ENCODE measurements around the gene INPPL1.

DNA sequence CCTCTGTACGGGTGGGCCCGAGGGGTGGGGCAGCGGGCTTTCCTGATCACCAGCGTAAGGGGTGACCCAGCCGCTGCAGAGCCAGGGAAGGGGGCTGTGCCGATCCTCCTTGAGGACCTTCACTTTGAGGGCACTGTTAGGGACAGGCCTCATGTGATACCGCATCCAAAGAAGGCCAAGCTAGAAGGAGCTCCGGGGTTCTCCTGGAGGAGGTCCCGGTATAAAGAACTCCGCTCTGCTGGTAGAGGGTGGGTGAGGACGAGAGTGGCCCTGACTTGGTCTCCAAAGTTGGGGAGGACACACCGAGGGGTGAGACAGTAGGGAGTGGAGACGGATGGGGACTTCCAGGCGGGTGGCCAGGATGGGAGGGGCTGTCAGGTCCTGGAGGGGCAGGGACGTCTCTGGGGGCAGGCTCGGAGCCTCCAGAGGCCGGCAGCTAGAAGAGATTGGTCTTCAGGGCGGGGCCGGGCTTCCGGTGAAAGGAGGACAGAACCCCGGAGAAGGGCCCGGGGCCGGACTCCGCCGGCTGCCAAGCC is 14.8 kb downstream of the INPPL1 start:
- TF ChIP-seq, protein P1, sequence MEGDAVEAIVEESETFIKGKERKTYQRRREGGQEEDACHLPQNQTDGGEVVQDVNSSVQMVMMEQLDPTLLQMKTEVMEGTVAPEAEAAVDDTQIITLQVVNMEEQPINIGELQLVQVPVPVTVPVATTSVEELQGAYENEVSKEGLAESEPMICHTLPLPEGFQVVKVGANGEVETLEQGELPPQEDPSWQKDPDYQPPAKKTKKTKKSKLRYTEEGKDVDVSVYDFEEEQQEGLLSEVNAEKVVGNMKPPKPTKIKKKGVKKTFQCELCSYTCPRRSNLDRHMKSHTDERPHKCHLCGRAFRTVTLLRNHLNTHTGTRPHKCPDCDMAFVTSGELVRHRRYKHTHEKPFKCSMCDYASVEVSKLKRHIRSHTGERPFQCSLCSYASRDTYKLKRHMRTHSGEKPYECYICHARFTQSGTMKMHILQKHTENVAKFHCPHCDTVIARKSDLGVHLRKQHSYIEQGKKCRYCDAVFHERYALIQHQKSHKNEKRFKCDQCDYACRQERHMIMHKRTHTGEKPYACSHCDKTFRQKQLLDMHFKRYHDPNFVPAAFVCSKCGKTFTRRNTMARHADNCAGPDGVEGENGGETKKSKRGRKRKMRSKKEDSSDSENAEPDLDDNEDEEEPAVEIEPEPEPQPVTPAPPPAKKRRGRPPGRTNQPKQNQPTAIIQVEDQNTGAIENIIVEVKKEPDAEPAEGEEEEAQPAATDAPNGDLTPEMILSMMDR (IDR thresholded peaks at IDR 0.05 in 8 of 11, conservative IDR thresholded peaks at IDR 0.05 in 3 of 11) = no peak
- TF ChIP-seq POLR2A (IDR thresholded peaks at IDR 0.05) = no peak
